Measurements from ENCODE around the gene ULK2.

GRCh38 chr17:19787733-19788357 lies 79.9 kb downstream of the ULK2 start:
- TF ChIP-seq CTCF (IDR thresholded peaks at IDR 0.05) (no peak), POLR2A (IDR thresholded peaks at IDR 0.05) (no peak)

All from testis (tissue), 2 donors.